RPMI7951 (cell line): ENCODE data around the gene ARHGAP45. TPM values are rescaled to one million over a fixed set of nuclear protein-coding genes. Genes with fewer than 3 reads are reported as not detected.

Experiments used
- DNase-seq: peaks from one replicate; pipeline ENCODE4 v3.0.0-alpha.2; 2012; ENCODE audit warnings: low read depth
- total RNA-seq: library from RNA; depleted of rRNA; stranded (reverse); fragments of >200 nt; shearing (Covaris generic); gene quantifications from 2 replicates; pipeline ENCODE4 v1.2.3, GENCODE V29; 2014

Gene ARHGAP45
- total RNA-seq, 1 experiment from 2014 or later = 1.3 TPM

- peak; percentile 96 for DNase-seq
These were observed 27.1 kb upstream of the ARHGAP45 start, which contains the start of gene ABCA7 for GRCh38 chr19:1039646-1040475. TSS of gene ABCA7 (plus strand) at chr19:1040107. CDS start at chr19:1041362, 1,255 bp downstream.

- peak; percentile 97 for DNase-seq
These were observed 26.3 kb upstream of the ARHGAP45 start for GRCh38 chr19:1040476-1041271.

- no peak for DNase-seq
These were observed 25.6 kb upstream of the ARHGAP45 start for GRCh38 chr19:1041272-1041834.

GRCh38 chr19:1041835-1042685 lies 24.9 kb upstream of the ARHGAP45 start:
- peak; percentile 67 for DNase-seq

- no peak for DNase-seq
These were observed 24.1 kb upstream of the ARHGAP45 start for GRCh38 chr19:1042689-1043511.

- no peak for DNase-seq
These were observed 21.7 kb upstream of the ARHGAP45 start for GRCh38 chr19:1045247-1045603.

GRCh38 chr19:1046117-1046626 lies 20.8 kb upstream of the ARHGAP45 start:
- no peak for DNase-seq

GRCh38 chr19:1046836-1047695 lies 19.9 kb upstream of the ARHGAP45 start:
- no peak for DNase-seq

- DNase-seq = no peak
These were observed 19.2 kb upstream of the ARHGAP45 start for GRCh38 chr19:1047696-1048147.

GRCh38 chr19:1049106-1049505 lies 17.9 kb upstream of the ARHGAP45 start:
- DNase-seq = no peak

GRCh38 chr19:1049800-1050199 lies 17.2 kb upstream of the ARHGAP45 start:
- no peak for DNase-seq

- no peak for DNase-seq
These were observed 15.8 kb upstream of the ARHGAP45 start for GRCh38 chr19:1050989-1051788.

GRCh38 chr19:1051791-1052190 lies 15.2 kb upstream of the ARHGAP45 start:
- DNase-seq = no peak

- no peak for DNase-seq
These were observed 14.5 kb upstream of the ARHGAP45 start for GRCh38 chr19:1052349-1052975.

GRCh38 chr19:1053176-1054101 lies 13.5 kb upstream of the ARHGAP45 start:
- no peak for DNase-seq

- DNase-seq = no peak
These were observed 12.6 kb upstream of the ARHGAP45 start for GRCh38 chr19:1054102-1055027.
